Mucosa of descending colon (tissue), 3 donors: ENCODE data around the gene RIMS3. TPM values are rescaled to one million over a fixed set of nuclear protein-coding genes. Genes with fewer than 3 reads are reported as not detected.

Experiments
- ATAC-seq: fragments of 200-7000 bp; cut with Tn5 transposase; one replicate; pipeline ENCODE4 v1.9.1; 2020; ENCODE audit warnings: mild to moderate bottlenecking, moderate library complexity
- DNase-seq, 3 donors: peaks; one replicate each; pipeline ENCODE4 v3.0.0-alpha.2; 2020
- H3K36me3 ChIP-seq: fragments of 200-600 bp; one replicate; pipeline ENCODE4 v1.8.0; 2021; ENCODE audit warnings: low read depth, mild to moderate bottlenecking
- H3K4me1 ChIP-seq: fragments of 200-600 bp; one replicate; pipeline ENCODE4 v1.8.0; 2021; ENCODE audit warnings: low read depth, mild to moderate bottlenecking
- H3K4me3 ChIP-seq: fragments of 200-600 bp; one replicate; pipeline ENCODE4 v1.8.0; 2021; ENCODE audit warnings: mild to moderate bottlenecking
- H3K9me3 ChIP-seq: fragments of 200-600 bp; one replicate; pipeline ENCODE4 v1.8.0; 2021; ENCODE audit warnings: mild to moderate bottlenecking
- intact Hi-C, 2 donors: fragments of 100-400 bp; cut with DNase I in 1 of 2; cut with micrococcal nuclease in 1 of 2; formaldehyde crosslinking; loops; one replicate each; pipeline versions ENCODE4 v1.11.0 to v1.11.1; 2022; cut with DNase I, micrococcal nuclease
- total RNA-seq, 3 donors: library from RNA; stranded (reverse); fragmentation: NEBNext Ultra II Directional in 2 of 3; extraction: Animal tissue kit (Norgen Biotek cat#: 25700) in 2 of 3; gene quantifications; one replicate each; pipeline versions ENCODE4 v1.2.1 to v1.2.4, GENCODE V29; 2021 to 2023
- TF ChIP-seq, protein P1 (sequence below): fragments of 200-600 bp; IDR thresholded peaks from one replicate; pipeline ENCODE4 v1.8.0; 2022; ENCODE audit warnings: antibody characterized with exemption, mild to moderate bottlenecking
- donor health status: DM: no; HTN: no; CAD: no; lungs with moderate emphysema.
- donor health status: DM: no; HTN: no; CAD: no.
- donor health status: DM: no; HTN: yes; CAD: no.

RIMS3 gene
- total RNA-seq, 3 donors from 2014 or later, result 6.9 to 23.3 (median 11.9) TPM

DNA sequence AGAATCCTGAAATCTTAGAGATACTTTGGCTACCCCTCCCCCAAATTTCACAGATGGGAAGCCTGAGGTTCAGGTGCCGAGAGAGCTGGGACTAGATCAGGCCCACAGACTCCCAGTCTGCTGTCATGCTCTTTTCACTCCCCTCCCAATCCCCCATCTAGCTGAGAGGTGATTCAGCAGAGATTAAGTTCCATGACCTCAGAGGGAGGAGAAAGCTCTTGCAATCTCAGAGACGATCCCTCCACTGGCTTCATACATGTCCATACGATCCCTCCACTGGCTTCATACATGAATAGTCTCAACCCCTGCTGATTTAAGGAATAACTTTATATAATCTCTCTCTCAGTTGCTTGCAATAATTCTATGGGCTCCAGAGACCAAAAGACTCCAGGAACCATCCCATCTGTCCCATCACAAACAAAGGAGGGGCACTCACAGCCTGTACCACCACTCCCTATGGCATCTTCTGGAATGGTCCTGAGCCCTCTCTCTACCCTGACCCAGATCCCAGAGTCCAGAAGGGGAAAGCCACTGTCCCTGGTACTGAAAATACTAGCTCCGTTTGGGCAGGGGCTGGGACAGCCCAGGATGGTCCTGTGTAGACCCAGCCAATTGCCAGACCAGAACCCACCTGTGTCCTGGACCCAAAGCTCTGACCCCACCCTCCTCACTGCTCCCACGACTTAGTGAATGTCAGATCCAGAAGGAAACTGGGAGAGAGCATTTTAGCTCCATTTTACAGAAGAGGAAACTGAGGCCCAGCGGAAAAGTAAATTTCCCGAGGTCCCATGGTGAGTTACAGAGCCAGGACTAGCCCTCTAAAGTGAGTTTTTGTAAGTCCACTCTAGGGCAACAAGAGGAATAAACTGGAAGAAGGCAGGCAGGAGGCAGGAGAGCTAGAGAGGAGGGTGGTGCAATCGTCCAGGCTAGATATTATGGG is 27.1 kb downstream of the RIMS3 start:
- Histone ChIP-seq H3K9me3 (no peaks in the 10 kb centered on the region), H3K4me3 (no peak overlapping the region), H3K4me1 (peaks cover 10% of the 10 kb centered on the region), H3K36me3 (no peaks in the 10 kb centered on the region)
- TF ChIP-seq, protein P1, sequence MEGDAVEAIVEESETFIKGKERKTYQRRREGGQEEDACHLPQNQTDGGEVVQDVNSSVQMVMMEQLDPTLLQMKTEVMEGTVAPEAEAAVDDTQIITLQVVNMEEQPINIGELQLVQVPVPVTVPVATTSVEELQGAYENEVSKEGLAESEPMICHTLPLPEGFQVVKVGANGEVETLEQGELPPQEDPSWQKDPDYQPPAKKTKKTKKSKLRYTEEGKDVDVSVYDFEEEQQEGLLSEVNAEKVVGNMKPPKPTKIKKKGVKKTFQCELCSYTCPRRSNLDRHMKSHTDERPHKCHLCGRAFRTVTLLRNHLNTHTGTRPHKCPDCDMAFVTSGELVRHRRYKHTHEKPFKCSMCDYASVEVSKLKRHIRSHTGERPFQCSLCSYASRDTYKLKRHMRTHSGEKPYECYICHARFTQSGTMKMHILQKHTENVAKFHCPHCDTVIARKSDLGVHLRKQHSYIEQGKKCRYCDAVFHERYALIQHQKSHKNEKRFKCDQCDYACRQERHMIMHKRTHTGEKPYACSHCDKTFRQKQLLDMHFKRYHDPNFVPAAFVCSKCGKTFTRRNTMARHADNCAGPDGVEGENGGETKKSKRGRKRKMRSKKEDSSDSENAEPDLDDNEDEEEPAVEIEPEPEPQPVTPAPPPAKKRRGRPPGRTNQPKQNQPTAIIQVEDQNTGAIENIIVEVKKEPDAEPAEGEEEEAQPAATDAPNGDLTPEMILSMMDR, result no peak
- intact Hi-C loops, result no loop called here
- ATAC-seq (no peak), DNase-seq (no peak)

DNA sequence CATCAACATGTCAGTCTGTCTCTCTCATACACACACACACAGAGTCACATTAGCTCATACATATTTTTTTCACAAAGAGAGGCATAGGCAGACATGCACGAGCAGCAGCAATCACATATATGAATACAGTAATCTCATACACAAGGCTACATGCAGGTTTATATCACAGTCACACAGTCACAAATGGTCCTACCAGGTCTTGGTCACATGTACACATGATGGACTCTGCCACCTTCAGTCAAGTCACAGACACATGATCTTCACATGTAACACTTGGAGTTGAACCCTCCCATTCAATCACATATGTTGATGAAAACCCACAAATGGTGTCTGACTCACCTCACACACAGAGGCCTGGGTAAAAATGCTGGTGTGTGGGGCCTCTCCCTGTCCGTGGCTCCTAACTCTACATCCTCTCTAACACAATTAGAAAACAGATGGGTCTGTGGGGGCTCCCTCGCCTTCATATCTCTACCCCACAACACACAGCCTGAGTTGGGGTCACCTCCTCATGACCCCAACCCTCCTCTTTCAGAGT is 27.9 kb downstream of the RIMS3 start:
- no peaks in the 10 kb centered on the region for H3K36me3 ChIP-seq
- intact Hi-C loops, result no loop called here
- H3K4me3 ChIP-seq, result no peak overlapping the region
- no peak for ATAC-seq
- no peak for DNase-seq
- H3K9me3 ChIP-seq, result no peaks in the 10 kb centered on the region
- H3K4me1 ChIP-seq, result peaks cover 13% of the 10 kb centered on the region
- TF ChIP-seq, protein P1, result no peak

DNA sequence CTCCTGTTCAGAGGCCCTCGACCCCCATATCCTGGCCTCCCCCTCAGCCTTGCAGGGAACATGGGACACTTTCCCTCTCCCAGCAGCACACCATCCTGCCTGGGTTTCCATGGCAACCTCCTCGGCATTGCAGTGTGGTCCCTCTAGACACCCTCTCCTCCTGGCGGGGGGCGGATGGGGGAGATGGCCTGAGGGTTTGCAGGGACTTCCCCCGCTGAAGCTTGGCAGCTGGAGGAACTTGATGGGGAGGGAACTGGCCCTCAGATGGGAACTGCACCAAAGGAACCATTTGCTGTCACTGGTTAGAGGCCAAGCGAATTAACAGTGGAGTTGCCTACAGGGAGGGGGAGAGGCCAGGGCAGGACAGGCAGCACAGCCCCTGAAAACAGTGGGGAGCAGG is 28.7 kb downstream of the RIMS3 start:
- Histone ChIP-seq H3K9me3 (no peaks in the 10 kb centered on the region), H3K36me3 (no peaks in the 10 kb centered on the region), H3K4me3 (no peak overlapping the region), H3K4me1 (peaks cover 13% of the 10 kb centered on the region)
- TF ChIP-seq, protein P1, result no peak
- intact Hi-C loops, result no loop called here
- ATAC-seq (no peak), DNase-seq (no peak)

DNA sequence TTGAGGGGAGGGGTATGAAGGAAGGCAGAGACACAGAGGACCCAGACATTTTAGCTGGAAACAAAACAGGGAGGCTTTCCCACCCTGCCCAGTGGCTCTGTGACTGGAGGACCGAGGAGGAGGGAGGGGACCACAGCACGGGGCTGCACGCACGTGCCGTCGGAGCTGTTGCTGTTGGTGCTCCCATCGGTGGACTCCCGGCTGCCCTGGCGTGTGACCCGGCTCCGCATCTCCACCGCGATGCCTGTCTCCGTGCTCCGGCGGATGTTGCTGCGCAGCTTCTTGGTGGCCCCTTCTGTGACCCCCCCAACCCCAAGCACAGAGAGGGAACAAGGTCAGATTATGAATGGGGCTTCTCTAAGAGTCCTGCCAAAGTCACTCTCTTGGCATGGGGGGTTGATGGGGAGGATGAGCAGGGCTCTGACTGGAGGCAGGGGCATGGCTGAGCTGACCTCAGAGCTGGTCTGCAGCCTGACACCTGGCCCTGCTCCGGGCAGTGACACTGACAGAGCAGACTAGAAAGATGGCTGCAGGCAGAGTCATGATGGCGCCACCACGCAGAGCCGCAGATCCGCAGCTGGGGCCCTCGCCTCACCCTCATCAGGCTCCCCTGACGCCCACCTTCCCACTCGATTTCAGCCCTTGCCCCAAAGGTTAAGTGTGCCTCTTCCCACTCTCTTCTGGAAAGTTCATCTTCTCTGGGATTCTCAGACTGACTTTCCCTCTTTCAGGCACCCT is 29.6 kb downstream of the RIMS3 start:
- Histone ChIP-seq H3K36me3 (no peaks in the 10 kb centered on the region), H3K4me1 (peaks cover 13% of the 10 kb centered on the region), H3K9me3 (no peaks in the 10 kb centered on the region), H3K4me3 (no peak overlapping the region)
- TF ChIP-seq, protein P1, result no peak
- DNase-seq, result no peak
- intact Hi-C loops, result no loop called here
- no peak for ATAC-seq

DNA sequence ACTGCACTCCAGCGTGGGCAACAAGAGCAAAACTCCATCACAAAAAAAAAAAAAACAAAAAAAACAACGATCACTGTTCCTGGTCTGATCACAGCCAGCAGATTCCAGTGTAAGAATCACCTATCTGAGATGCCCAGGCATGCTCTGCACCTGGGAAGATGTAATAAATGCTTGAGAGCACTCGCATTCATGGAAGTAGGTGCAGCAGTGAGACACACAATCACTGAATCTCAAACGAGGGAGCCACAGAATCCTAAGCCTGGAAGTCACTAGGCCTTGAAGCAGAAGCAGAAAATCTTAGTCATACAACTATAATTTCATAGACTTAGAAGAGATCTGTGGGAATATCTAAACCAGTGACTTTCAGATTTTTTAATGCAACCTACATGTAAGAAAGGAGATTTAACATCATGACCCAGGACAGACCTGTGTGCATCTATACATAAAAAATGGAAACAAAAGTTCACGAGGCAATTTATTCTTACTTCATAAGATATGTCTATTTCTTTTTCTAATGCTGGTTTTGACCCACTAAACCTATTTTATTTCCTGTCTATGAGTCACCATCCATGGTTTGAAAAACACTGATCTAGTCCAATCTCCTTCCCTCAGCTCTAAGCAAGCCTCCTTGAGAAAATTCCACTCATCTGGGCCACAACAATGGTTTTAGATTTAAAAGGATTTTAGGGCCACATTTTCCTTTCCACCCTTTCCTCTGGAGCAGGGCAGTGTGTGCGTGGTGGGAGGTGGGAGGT is 30.4 kb downstream of the RIMS3 start:
- TF ChIP-seq, protein P1, result no peak
- Histone ChIP-seq H3K9me3 (no peaks in the 10 kb centered on the region), H3K4me3 (no peak overlapping the region), H3K36me3 (no peaks in the 10 kb centered on the region), H3K4me1 (peaks cover 13% of the 10 kb centered on the region)
- DNase-seq (no peak), ATAC-seq (no peak)
- intact Hi-C loops, result no loop called here
